ENCODE data around the gene KCNJ10.
A peak's percentile ranks its signal among the peaks of the same experiment; 100 is the strongest.

KCNJ10 gene

GRCh38 chr1:159999204-159999603 is 70.8 kb downstream of the KCNJ10 start (continued):
- TF ChIP-seq TSHZ2 (CRISPR knock-in tag; IDR thresholded peaks at IDR 0.05) (no peak), SNAI2 (CRISPR knock-in tag; IDR thresholded peaks at IDR 0.05) (no peak), ZNF565 (CRISPR knock-in tag; conservative IDR thresholded peaks at IDR 0.05; ENCODE audit: low read depth) (no peak)

- TF ChIP-seq RARB (CRISPR knock-in tag; IDR thresholded peaks at IDR 0.05) (no peak), OSR1 (CRISPR knock-in tag; IDR thresholded peaks at IDR 0.05) (peak; percentile 78; the same call in 1 of the 2 replicates), CREB5 (CRISPR knock-in tag; IDR thresholded peaks at IDR 0.05; ENCODE audit: low read depth) (no peak), ZC3H10 (CRISPR knock-in tag; IDR thresholded peaks at IDR 0.05) (0 out of 2 replicates have a peak, but pooled peaks have one; percentile 17)
Measured at GRCh38 chr1:159996653-159997052, 73.3 kb downstream of the KCNJ10 start.

GRCh38 chr1:159994896-159995295 is 75.1 kb downstream of the KCNJ10 start:
- no peak for TF ChIP-seq TCF4 (CRISPR knock-in tag; IDR thresholded peaks at IDR 0.05; ENCODE audit: borderline replicate concordance)
- no peak for TF ChIP-seq RARB (CRISPR knock-in tag; IDR thresholded peaks at IDR 0.05)
- no peak for TF ChIP-seq TSHZ2 (CRISPR knock-in tag; IDR thresholded peaks at IDR 0.05)
- no peak for TF ChIP-seq ZFP3 (CRISPR knock-in tag; IDR thresholded peaks at IDR 0.05)
- no peak for TF ChIP-seq CSRNP3 (CRISPR knock-in tag; IDR thresholded peaks at IDR 0.05)
- TF ChIP-seq POU6F1 (CRISPR knock-in tag; IDR thresholded peaks at IDR 0.05; ENCODE audit: borderline replicate concordance, low read depth): no peak
- TF ChIP-seq PPARA (CRISPR knock-in tag; IDR thresholded peaks at IDR 0.05; ENCODE audit: borderline replicate concordance): no peak
- no peak for TF ChIP-seq ZC3H10 (CRISPR knock-in tag; IDR thresholded peaks at IDR 0.05)
- TF ChIP-seq ISL1 (CRISPR knock-in tag; IDR thresholded peaks at IDR 0.05): no peak
- no peak for TF ChIP-seq GLIS3 (CRISPR knock-in tag; IDR thresholded peaks at IDR 0.05)
- no peak for TF ChIP-seq ZNF8 (CRISPR knock-in tag; IDR thresholded peaks at IDR 0.05)
- no peak for TF ChIP-seq ESRRG (CRISPR knock-in tag; IDR thresholded peaks at IDR 0.05)
- no peak for TF ChIP-seq ZNF70 (CRISPR knock-in tag; IDR thresholded peaks at IDR 0.05)
- TF ChIP-seq TOX (CRISPR knock-in tag; IDR thresholded peaks at IDR 0.05; ENCODE audit: borderline replicate concordance): no peak
- no peak for TF ChIP-seq ZNF565 (CRISPR knock-in tag; conservative IDR thresholded peaks at IDR 0.05; ENCODE audit: low read depth)
- no peak for TF ChIP-seq PATZ1 (CRISPR knock-in tag; IDR thresholded peaks at IDR 0.05; ENCODE audit: borderline replicate concordance)
- no peak for TF ChIP-seq CREB5 (CRISPR knock-in tag; IDR thresholded peaks at IDR 0.05; ENCODE audit: low read depth)
- no peak for ATAC-seq

More at GRCh38 chr1:159996653-159997052, 73.3 kb downstream of the KCNJ10 start:
- ATAC-seq: peak; percentile 95
